ENCODE measurements around the gene SLC25A51. TPM values are rescaled to one million over a fixed set of nuclear protein-coding genes. Genes with fewer than 3 reads are reported as not detected.

The SLC25A51 gene, protein sequence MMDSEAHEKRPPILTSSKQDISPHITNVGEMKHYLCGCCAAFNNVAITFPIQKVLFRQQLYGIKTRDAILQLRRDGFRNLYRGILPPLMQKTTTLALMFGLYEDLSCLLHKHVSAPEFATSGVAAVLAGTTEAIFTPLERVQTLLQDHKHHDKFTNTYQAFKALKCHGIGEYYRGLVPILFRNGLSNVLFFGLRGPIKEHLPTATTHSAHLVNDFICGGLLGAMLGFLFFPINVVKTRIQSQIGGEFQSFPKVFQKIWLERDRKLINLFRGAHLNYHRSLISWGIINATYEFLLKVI
- 16.9 to 21.0 TPM (median 18.4 TPM) in 5 replicates for total RNA-seq (2022; extraction: Qiagen RNA extraction; ENCODE audit: low read depth)

DNA sequence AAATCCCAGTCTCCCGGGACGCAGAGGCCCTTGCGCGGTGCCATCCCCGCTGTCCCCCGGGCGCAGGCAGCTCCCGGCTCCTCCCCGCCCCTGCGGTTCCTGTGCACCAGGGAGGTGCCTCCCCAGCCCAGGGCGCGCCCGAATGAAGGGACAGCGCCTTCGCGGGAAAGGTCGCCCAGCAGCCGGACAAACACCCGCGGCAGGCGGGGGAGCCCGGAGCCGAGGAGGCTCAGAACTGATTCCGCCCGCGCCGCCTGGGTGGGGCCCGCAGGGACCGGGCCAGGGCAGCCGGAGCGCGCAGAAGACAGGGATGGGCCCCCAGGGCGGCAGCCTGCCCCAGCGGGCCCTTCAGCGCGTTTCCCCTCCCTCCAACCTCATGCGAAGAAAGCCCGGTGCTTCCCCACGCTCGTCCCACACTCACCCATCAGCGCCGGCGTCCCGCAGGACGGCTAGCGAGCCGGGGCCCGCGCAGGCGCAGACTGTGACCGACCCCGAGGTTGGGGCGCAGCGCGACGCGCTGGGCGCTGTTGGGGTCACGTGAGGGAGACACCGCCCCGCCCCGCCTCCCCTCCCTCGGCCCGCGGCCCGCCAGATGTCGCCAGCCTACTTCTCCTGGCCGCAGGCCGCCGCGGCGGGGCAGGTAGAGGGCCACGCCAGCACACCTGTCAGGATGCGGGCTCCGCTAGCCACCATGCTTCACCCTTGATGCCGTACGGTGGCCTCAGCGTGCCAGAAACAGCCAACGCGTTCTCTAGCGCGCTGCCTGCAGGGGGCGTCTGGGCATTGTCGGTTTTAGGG is at the start of gene SLC25A51:
Gene SLC25A51 (minus strand): TSS at position 481 of the 798 bp plus-strand sequence. CDS start 15,577 bp downstream, outside the sequence.

Other genes starting within 250 kb of the SLC25A51 start
- gene TRMT10B, start 150.3 kb downstream of the SLC25A51 start, total RNA-seq (2022; extraction: Qiagen RNA extraction; ENCODE audit: low read depth): 5.0 to 6.1 TPM (median 5.4 TPM) in 5 replicates
- 70.3 to 87.4 TPM (median 80.5 TPM) in 5 replicates for gene EXOSC3, start 119.1 kb downstream of the SLC25A51 start, total RNA-seq (2022; extraction: Qiagen RNA extraction; ENCODE audit: low read depth)
- gene DCAF10, start 103.3 kb downstream of the SLC25A51 start, total RNA-seq (2022; extraction: Qiagen RNA extraction; ENCODE audit: low read depth): 10.4 to 13.4 TPM (median 12.8 TPM) in 5 replicates
- 32.2 to 52.8 TPM (median 47.3 TPM) in 5 replicates for gene SHB, start 165.1 kb upstream of the SLC25A51 start, total RNA-seq (2022; extraction: Qiagen RNA extraction; ENCODE audit: low read depth)